Measurements from ENCODE around the gene TNPO3.

TNPO3 gene

DNA sequence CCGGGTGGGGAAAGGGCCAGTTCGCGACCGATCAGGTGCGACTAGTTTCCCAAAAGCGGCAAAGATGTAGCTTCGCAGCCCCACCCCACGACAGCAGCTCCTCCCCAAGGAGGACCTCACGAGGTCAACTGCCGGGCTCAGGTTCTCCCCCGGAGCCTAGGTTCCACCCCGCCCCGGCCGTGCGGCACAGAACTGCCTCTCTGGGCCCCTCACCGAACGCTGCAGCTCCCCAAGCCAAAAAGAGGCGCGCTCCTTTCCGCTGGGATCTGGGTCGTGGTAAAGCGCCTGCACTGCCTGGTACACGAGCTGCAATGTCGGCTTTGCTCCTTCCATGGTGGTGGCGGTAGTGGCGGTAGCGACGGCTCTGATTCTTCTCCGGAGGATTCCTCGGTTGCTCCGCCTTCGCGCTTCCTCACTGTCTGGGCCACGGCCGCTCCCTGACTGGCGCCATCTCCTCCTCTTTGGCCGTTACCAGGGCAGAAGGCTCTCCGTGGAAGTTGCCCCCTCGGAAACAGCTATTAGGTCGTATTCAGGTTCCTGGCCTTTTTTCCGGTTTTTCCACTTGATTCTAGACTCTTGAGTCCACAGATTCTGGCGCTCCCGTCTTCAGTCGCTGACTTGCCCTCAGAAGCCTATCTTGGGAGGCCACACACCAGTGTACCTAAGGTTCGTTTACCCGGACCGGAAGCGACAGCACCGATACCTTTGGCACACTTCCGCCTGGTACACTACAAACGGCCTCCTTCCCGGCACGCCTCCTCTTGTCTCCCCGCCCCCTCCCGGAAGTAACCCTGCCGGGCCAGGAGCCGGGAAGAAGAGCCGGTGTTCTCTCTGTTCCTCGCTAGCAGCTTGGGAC is at the start of gene TNPO3:
TSS of gene TNPO3 (minus strand) at position 674 of the 856 bp plus-strand sequence. CDS start at position 333, 341 bp downstream.
- DNase-seq (ENCODE audit: low read depth in 2 of 2): peak; percentile 70 to 74

DNA sequence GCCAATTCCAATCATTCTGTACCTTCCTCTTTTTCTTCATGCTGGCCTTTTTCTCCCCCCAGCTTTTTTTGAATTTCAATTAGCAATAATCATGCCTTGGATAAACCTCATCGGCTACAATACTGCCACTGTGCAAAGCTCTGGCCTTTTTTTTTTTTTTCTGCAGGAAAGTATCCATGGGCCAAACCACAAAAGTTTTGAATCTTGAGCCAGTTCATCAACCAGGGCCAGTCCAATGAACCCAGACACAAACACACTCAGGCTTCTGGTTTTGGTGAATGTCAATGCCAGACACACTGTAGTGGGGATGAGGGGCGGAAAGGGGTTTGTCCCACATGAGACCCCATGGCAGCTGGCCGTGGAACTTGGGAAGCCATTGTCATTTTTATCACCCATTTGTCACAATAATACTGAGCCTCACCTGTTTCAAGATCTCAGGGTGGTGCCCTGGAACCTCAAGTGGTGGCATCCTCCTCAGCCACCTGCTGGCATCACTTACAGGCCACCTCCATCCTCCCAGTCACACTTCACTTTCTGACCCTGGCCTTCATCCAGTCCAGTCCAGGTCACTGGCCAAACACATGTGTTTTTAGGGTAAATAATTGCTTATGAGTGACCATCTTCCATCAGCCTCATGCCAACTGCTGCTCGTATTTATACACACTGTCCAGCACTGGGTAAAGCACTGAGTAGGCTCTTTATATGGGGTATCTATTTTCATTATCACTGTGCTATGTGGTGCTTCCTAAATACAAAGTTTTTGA is 48.8 kb upstream of the TNPO3 start:
- no peak for DNase-seq (ENCODE audit: low read depth in 2 of 2)

DNA sequence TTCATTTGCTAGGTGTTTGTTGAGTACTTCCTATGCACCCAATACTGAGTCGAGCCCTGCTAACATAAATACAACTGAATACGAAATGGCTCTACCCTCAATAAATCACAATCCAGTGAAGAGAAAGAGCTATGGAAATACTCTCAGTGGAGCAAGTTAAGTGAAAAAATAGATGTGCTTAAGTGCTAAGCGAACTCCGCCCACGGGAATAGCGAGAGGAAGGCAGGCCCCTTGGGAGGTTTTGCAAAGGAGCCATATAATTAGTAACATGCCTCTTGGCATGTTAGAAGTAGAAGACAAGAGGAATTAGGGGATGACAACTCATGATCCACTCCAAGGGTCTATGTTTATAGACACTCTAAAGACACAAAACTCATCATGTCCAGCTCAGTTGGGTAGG is 46.8 kb upstream of the TNPO3 start:
- peak in 1 of 2 experiments; percentile 3 for DNase-seq (ENCODE audit: low read depth in 2 of 2)

DNA sequence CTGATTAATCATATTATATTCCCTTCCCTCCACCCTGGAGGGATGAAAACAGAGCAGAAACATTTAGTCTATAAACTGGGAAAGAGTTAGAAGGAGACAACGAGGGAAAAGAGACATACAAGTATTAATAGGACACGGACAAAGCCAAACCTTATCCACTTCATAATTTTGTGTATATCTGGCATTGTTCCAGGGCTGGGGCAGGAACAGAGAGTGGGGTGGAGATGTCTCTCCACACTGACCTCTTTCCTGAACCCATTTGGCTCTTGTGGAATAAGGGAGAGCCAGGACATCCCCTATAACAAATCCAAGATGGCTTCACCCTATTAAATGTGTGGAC is 45.9 kb upstream of the TNPO3 start:
- no peak for DNase-seq (ENCODE audit: low read depth in 2 of 2)

DNA sequence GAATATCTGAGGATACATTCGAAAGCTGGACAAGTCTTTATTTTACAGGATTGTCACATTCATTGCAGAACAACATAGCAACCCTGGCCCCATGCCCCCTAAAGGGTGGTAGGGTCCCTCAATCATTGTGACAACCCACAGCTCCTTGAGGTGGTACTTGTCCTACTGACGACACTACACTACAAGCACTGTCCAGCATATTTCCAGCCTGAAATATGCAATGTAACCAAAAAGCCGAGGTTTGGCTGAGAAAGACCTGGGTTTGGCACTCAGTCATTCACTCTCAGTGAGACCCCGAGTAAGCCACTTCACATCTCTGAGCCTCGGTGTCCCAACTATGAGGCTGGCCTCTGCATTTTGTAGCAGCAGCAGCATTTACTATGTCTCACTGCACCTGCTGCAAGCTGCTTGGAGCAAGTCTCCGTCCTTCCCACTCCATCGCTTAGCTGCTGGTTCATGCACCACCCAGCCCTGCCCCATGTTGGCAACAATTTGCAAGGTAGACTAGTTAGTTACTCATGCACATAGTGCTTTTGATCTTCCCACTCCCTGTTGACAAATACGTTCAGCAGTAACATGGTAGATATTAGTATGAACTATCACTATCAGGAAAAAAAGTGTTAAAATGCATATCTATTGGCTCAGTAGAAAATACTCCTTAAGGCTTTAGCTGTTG is 43.6 kb upstream of the TNPO3 start:
- no peak for DNase-seq (ENCODE audit: low read depth in 2 of 2)

DNA sequence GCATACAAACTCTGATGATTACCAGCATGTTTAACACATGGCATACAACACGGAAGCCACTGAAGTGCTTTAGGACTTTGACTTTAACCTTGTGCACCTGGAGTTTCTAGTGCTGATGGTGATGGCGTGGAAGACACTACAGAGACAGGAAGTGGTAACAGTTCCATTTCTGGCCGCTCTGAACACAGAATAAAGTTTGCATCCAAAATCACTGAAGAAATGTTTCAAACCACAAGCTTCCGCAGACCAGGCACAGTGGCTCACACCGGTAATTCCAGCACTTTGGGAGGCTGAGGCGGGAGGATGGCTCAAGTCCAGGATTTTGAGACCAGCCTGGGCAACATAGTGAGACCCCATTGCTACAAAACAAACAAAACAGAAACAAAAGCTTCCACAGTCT is 40.3 kb upstream of the TNPO3 start:
- no peak for DNase-seq (ENCODE audit: low read depth in 2 of 2)

DNA sequence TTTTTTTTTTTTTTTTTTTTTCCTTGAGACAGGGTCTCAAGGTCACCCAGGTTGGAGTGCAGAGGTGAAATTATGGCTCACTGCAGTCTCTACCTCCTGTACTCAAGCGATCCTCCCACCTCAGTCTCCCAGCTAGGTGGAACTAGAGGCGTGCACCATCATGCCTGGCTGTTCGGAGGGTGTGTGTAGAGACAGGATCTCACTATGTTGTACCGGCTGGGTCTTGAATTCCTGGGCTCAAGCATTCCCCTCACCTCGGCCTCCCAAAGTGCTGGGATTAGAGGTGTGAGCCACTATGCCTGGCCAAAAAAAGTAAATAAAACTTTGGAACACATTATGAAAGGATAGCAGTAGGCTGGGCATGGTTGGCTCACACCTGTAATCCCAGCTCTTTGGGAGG is 39.6 kb upstream of the TNPO3 start:
- no peak for DNase-seq (ENCODE audit: low read depth in 2 of 2)

DNA sequence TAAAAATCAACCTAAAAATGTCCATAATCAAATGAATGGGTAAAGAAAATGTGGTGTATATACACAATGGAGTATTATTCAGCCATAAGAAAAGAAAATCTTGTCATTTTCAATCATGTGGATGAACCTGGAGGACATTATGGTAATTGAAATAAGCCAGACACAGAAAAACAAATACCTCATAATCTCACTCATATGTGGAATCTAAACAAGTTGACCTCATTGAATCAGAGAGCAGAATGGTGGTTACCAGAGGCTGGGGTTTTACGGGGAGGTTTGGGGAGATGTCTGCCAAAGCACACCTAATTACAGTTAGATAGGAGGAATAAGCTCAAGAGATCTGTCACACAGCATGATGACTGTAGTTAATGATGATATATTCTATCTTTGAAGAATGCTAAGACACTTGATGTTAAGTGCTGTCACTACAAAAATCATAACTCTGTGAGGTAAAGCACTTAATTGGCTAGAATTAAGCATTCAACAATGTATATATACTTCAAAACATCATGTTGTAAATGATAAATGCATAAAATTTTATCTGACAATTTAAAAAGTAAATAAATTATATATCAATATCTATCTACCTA is 39.1 kb upstream of the TNPO3 start:
- no peak for DNase-seq (ENCODE audit: low read depth in 2 of 2)

DNA sequence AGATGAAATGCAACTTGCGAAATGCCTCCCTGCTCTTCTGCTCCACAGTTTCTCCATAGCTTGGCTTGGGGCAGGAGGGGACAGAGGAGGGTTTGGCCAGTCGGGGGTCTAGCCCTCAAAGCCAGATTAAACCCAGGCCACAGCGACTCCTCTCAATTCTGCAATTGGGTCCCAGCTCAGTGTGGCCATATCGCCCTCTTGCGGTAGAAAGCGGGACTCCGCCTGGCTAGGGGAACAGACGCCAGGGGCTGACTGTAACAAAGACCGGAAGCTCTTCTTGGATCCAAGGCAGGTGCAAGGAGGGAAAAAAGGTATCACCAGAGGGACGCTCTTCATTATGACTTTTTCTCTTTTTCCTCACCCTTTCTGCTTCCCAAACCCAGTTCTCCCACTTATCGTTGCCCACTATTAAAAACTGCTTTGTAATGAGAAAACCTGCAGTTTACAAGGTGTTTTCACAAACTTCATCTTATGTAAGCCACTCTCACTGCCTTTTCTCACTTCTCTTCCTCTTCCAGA is 36.6 kb upstream of the TNPO3 start:
- peak; percentile 6 to 15 for DNase-seq (ENCODE audit: low read depth in 2 of 2)

DNA sequence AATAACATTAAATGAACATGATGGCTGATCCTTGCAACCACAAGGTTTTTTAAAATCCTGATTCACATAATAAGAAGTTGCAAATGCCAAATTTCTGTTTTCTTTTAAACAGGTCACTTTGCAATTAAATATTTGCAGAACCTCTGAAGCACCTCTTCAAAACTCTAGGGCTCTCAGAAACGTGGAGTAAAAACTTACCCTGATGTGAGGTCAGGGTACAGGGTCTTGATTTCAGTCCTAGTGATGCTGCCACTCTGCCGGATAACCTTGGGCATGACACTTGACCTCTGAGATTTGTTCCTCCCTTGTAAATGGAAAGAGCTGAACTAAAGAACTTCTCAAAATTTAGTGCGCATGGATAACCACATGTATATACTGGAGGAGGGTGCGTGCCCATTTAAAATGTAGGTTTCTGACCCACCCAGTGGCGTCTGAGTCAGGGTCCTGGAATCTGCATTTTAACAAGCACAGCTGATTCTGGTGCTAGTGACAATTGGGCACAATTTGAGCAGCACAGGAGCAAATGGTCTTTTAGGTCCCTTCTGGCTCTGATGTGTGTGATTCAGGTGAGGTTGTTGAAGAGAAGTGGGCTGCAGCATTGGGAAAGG is 35.5 kb upstream of the TNPO3 start:
- no peak for DNase-seq (ENCODE audit: low read depth in 2 of 2)

DNA sequence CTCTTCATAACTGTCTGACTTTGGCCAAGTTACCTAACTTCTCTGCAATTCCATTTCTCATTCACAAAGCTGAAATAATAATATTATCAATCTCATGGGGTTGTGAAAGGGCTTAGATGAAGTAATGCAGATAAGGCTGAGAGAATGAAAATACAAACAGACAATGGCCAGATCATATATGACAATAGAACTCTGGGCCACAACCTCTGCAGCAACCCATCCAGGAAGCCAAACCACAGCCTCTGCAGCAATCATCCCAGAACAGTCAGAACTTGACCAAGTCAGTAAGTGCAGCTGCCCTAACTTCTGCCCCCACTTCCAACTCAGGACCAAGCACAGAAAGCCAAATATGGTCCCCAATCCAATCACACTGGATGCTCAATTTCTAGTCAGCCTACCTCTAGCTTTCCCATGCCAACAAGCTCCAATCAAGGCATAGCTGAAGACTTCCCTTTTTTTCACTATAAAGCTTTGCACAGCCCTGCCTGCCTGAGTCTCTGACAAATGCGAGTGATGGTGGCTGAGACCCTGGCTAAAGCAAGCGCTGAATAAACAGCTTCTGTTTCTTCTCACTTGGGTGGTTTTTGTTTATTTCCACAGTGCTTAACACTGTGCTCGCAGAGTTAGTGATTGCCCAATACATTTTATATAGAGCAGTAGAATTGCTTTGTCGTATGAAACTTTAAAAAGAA is 34.8 kb upstream of the TNPO3 start:
- DNase-seq (ENCODE audit: low read depth in 2 of 2): no peak

DNA sequence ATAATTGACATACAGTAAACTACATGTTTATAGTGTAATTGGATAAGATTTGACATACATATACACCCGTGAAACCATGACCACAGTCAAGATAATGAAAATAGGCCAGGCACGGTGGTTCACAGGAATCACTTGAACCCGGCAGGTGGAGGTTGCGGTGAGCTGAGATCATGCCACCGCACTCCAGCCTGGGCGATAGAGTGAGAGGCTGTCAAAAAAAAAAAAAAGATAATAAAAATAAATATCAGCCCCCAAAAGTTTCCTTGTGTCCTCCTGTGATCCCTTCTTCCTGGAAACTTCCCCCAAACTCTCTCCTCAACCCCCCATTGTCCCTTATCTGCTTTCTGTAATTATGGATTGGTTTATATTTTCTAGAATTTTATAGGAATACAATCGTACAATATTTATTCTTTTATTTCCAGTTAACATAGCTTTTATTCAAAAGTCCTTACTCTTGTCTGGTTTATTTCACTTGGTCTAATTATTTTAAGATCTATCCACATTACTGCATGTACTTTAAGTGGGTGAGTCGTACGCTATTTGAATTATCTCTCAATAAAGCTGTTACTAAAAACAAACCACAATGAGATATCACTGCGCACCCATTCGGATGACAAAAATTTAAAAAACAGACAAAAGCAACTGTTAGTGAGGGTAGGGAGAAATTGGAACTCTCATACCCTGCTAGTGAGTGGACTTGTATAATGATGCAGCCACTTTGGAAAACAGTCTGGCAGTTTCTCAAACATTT is 30.1 kb upstream of the TNPO3 start:
- no peak for DNase-seq (ENCODE audit: low read depth in 2 of 2)

DNA sequence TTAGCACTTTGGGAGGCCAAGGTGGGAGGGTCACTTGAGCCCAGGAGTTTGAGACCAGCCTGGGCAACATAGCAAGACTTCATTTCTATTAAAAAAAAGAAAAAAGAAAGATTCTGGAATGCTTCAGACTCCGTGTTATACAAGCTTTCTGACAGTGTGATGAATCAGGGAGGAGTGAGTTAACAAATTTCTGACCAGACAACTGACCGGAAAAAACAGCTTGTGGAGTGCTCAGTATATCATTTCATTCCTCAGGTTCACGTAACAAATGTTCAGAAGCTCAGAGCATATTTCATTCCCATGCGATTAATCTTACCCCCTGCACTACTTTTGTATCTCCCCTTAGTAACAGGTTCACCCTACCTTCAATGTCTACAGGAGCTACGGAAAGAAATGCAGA is 28.6 kb upstream of the TNPO3 start:
- no peak for DNase-seq (ENCODE audit: low read depth in 2 of 2)

DNA sequence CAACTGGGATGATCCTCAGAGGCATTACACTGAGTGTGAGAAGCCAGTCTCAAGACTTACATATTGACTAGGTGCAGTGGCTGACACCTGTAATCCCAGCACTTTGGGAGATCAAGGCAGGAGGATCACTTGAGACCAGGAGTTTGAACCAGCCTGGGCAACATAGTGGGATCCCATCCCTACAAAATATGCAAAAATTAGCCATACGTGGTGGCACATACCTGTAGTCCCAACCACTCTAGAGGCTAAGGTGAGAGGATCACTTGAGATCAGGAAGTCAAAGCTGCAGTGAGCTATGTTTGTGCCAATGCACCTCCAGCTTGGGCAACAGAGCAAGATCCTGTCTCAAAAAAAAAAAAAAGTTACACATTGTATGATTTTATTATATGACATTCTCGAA is 23.5 kb upstream of the TNPO3 start:
- DNase-seq (ENCODE audit: low read depth in 2 of 2): no peak

DNA sequence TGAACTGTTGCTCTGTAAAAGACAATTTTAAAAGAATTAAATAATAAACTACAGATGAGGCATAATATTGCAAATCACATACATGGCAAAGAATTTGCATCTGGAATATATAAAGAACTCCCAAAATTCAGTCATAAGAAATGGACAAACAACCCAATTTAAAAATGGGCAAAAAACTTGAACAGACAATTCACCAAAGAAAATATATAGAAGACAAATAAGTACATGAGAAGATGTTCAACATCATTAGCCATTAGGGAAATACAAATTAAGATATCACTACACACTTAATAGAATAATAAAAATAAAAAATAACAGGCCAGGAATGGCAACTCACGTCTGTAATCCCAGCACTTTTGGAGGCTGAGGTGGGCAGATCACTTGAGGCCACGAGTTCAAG is 22.0 kb upstream of the TNPO3 start:
- DNase-seq (ENCODE audit: low read depth in 2 of 2): no peak

DNA sequence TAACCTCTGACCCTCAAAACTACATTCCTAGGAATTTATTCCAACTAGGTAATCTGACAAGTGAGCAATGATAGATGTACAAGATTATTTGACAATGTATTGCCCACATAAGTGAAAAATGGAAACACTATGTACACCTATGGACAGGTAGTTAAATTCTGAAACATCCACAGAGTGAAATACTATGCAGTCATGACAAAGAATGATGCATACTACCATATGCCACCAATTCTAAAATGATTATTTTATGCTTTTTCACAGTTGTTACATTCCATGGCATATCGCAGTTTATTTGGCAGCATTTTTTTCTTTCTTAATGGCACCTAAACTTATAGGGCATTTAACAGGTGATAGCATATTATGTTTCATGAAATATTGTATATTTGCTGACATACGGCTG is 20.1 kb upstream of the TNPO3 start:
- no peak for DNase-seq (ENCODE audit: low read depth in 2 of 2)

DNA sequence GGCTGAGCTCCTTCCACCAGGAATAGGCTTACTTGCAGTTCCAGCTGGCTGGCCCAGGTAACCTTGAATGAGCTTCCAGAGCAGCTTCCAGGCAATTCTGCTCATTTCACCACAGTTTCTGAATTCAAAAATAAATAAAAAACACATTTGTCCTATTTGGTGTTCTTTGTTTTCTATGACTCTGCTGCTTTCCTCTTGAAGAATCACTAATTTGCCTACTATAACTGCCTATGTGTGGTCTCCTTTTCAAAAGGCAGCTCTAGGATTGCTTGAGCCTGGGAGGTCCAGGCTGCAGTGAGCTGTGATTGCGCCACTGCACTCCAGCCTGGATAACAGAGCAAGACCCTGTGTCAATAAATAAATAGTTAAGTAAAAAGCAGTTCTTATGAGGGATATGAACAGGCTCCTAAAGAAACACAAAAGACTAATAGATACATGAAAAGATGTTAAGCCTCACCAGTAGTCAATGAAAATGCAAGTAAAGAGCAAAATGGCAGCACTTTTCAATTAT is 19.5 kb upstream of the TNPO3 start:
- DNase-seq (ENCODE audit: low read depth in 2 of 2): no peak

DNA sequence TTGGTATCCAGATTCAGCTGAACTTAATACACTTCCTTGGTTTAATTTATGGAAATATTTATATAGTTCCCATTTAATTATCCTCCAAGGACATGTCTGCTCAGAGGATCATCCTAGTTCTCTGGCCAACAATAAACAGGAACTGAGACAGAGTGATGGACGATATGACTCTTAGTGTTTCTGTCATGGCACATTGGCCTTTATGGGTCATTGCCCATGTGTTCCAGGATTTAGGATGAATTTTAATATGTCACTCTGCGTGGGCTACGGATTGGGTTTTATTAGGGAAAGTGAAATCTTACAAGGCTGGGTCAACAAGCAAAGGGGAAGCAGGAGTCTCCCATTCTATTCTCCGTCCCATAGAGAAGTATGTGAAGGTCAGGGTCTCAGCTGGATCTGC is 18.8 kb upstream of the TNPO3 start:
- no peak for DNase-seq (ENCODE audit: low read depth in 2 of 2)

DNA sequence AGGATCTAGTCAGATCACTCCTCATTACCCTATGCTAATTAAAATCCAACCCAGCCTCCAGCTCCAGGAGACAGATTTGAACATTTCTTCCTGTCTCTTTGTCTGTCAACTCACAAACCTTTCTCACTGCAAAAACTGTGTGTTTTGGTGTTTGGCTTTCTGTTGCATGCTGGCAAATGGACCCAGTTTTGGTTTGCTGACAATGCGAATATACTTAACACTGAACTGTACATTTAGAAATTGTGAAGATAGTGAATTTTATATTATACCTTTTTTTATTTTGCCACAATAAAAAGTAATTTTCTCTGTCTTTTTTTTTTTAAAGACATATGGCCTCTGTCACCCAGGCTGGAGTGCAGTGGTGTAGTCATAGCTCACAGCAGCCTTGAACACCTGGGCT is 18.3 kb upstream of the TNPO3 start:
- no peak for DNase-seq (ENCODE audit: low read depth in 2 of 2)

DNA sequence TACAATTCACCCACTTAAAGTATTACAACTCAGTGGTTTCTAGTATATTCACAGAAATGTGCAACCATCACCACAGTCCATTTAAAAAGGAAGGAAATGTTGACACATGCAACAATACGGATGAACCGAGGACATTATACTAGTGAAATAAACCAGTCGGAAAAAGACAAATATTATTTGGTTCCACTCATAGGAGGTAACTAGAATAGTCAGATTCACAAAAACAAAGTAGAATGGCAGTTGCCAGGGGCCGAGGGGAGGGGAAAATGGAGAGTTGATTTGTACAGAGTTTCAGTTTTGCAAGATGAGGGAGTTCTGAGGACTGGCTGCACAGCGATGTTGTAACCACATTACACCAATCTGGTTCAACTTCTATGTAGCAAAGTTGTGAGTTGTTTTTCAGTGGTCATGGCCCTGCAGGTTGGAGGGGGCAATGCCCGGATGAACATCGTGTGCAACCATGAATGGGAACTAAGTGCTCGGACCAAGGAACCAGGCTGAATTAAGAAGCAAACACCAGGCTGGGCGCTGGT is 17.6 kb upstream of the TNPO3 start:
- no peak for DNase-seq (ENCODE audit: low read depth in 2 of 2)

Measured in fibroblast of skin of left biceps (primary cell).